GM19372 (cell line): Measurements from ENCODE around the gene GARIN5A.

Experiments
- ATAC-seq: cut with Tn5 transposase; IDR thresholded peaks from one replicate; pipeline ENCODE4 v1.9.1; 2021; ENCODE audit warnings: mild to moderate bottlenecking, low read depth, moderate library complexity; ENCODE audit not compliant: unreplicated experiment

The GARIN5A gene

DNA sequence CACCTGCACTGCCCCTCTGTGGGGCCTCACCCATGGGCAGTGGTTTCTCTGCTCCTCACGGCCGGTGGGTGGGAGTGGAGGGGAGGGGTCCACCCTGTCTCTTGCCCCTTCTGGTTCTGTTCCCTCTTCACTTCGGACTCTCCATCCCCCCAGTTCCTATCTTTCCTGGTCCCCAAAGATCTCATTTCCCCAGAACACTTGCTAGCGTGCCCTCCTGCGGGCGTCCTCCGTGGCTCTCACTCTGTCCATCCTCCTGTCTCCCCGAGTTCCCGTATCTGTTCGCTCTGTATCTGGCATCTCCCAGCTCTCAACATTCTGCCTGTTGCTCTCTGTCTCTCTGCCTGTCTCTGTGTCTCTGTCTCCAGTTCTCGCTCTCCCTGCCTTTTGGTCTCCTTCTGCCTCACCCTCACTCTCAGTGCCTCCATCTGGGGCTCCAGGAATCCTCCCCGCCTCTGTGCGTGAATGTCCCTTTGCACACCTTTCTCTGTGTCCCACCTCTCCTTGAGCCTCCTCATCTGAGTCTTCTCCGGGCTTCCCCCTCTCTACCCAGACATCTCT lies 57.5 kb downstream of the GARIN5A start:
- no peak for ATAC-seq

DNA sequence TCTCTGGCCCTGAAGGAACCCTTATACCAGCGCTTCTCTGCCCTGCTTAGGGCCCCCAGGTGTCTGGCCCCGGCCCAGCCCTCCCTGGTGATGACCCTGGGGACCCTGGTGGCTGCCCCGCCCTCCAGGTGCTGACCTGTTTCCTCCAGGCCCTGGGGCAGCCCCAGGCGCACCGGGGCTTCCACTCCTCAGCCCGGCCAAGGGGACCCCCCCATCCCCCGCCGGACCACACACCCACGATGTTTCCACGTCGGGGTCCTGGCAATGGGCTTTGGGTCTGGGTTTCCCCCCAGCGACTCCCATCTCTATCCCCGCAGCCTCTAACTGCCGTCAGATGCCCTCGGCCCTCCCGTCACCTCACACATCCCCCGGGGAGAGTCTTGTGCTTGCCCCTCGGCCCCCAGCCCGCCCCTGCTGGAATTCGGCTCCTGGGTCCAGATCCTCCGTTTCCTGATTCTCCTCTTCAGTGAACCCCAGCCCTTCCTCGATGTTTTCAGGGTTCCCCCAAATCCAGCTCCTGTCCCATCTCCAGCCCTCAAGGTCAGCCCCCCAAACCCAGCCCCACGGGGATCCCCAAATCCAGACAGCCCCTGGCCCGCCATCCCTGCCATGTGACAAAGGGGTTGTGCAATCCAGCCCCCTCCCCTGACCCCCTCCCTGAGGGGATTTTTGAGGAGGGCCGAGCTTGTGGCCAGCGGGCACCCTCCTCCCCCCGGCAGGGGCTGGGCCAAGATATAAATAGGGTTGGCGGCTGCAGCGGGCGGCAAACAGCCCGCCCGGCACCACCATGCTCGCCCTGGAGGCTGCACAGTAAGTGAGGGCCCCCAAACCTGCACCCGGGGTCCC lies 58.2 kb downstream of the GARIN5A start, which contains the start of gene SPIB:
TSS of gene SPIB (plus strand) at position 763 of the 846 bp plus-strand sequence. CDS start at position 788, 25 bp downstream.
- ATAC-seq, result no peak

- ATAC-seq, result no peak
Measured at GRCh38 chr19:50417111-50418081, 59.3 kb downstream of the GARIN5A start.
